GM12878 (cell line): ENCODE measurements around the gene TGFBR3. TPM values are rescaled to one million over a fixed set of nuclear protein-coding genes. Genes with fewer than 3 reads are reported as not detected.

Source experiments
- CBFB ChIP-seq: IDR thresholded peaks from 2 replicates; pipeline ENCODE4 v1.6.1; 2016; ENCODE audit warnings: antibody characterized with exemption, low read depth
- CREM ChIP-seq: IDR thresholded peaks from 2 replicates; pipeline ENCODE4 v1.6.1; 2014; ENCODE audit warnings: antibody characterized with exemption, low read depth
- MLLT1 ChIP-seq: fragments of 450-650 bp; IDR thresholded peaks from 2 replicates; pipeline ENCODE4 v1.6.1; 2016; ENCODE audit warnings: mild to moderate bottlenecking
- NFXL1 ChIP-seq: fragments of 450-650 bp; IDR thresholded peaks from 2 replicates; pipeline ENCODE4 v1.6.1; 2017; ENCODE audit warnings: antibody characterized with exemption, mild to moderate bottlenecking, borderline replicate concordance
- NFYB ChIP-seq: IDR thresholded peaks from 2 replicates; pipeline ENCODE4 v1.6.1; 2011; ENCODE audit warnings: low read depth, mild to moderate bottlenecking, low read length, improper control_type of control experiment, moderate library complexity; ENCODE audit not compliant: insufficient read depth
- PKNOX1 ChIP-seq: fragments of 450-650 bp; IDR thresholded peaks from 2 replicates; pipeline ENCODE4 v1.6.1; 2016; ENCODE audit warnings: mild to moderate bottlenecking
- POLR2AphosphoS2 ChIP-seq: IDR thresholded peaks from 2 replicates; pipeline ENCODE4 v1.6.1; 2011; ENCODE audit warnings: low read depth, mild to moderate bottlenecking, low read length, improper control_type of control experiment, moderate library complexity
- RAD21 ChIP-seq: IDR thresholded peaks from 2 replicates; pipeline ENCODE4 v1.6.1; 2011; ENCODE audit warnings: mild to moderate bottlenecking, low read depth, low read length, moderate library complexity; ENCODE audit not compliant: insufficient read depth
- RB1 ChIP-seq: fragments of 450-650 bp; formaldehyde crosslinking; IDR thresholded peaks from 2 replicates; pipeline ENCODE4 v1.6.1; 2017; ENCODE audit warnings: mild to moderate bottlenecking, borderline replicate concordance
- SMAD1 ChIP-seq: fragments of 450-650 bp; IDR thresholded peaks from 2 replicates; pipeline ENCODE4 v1.6.1; 2018; ENCODE audit warnings: mild to moderate bottlenecking, low read depth; ENCODE audit not compliant: partially characterized antibody
- SP1 ChIP-seq: IDR thresholded peaks from one replicate; pipeline ENCODE4 v1.6.1; 2011; ENCODE audit warnings: low read depth, low read length
- STAT3 ChIP-seq: IDR thresholded peaks from 2 replicates; pipeline ENCODE4 v1.6.1; 2011; ENCODE audit warnings: low read depth, low read length, improper control_type of control experiment
- USF1 ChIP-seq: IDR thresholded peaks from 2 replicates; pipeline ENCODE4 v1.6.1; 2011; ENCODE audit warnings: borderline replicate concordance, low read depth, mild to moderate bottlenecking, moderate library complexity, mixed read lengths, low read length; ENCODE audit not compliant: insufficient read depth; ENCODE audit errors: extremely low read length
- polyA plus RNA-seq, 11 experiments: library from polyadenylated mRNA; depleted of rRNA in 4 of 11; unstranded in 6 of 11; stranded (reverse) in 5 of 11; fragments of >200 nt; fragmentation: Nextera tagmentation in 4 of 11; fragmentation: Illumina TruSeq in 1 of 11; extraction: Ambion mirVana in 4 of 11; extraction: Trizol in 1 of 11; gene quantifications; 1 replicate in 1 of 11; 2 replicates in 10 of 11; pipeline versions ENCODE4 v1.2.1 to v1.2.3, GENCODE V29; 2011 to 2016; ENCODE audit warnings: inconsistent platforms in 2 of 11, missing spikeins in 2 of 11, low read depth in 1 of 11
- total RNA-seq, 4 experiments: library from RNA; depleted of rRNA in 3 of 4; stranded (reverse); fragments of >200 nt in 3 of 4; fragmentation: Illumina TruSeq in 1 of 4; extraction: Trizol in 1 of 4; gene quantifications; 2 replicates each; pipeline versions ENCODE4 v1.2.1 to v1.2.3, GENCODE V29; 2013 to 2021
- TF ChIP-seq, protein P1 (sequence below): IDR thresholded peaks from 2 replicates; pipeline ENCODE4 v1.6.1; 2011; ENCODE audit warnings: mild to moderate bottlenecking, low read depth, low read length, moderate library complexity; ENCODE audit not compliant: insufficient replicate concordance

The TGFBR3 gene
- total and polyA plus RNA-seq, 10 of the 15 experiments (the other 5 are each of a cell fraction or from before 2014, with no cell fraction given), result 2.7 to 16.5 (median 12.6) TPM

GRCh38 chr1:91885716-91886506, at the start of gene TGFBR3 (continued):
- TF ChIP-seq, protein P1, sequence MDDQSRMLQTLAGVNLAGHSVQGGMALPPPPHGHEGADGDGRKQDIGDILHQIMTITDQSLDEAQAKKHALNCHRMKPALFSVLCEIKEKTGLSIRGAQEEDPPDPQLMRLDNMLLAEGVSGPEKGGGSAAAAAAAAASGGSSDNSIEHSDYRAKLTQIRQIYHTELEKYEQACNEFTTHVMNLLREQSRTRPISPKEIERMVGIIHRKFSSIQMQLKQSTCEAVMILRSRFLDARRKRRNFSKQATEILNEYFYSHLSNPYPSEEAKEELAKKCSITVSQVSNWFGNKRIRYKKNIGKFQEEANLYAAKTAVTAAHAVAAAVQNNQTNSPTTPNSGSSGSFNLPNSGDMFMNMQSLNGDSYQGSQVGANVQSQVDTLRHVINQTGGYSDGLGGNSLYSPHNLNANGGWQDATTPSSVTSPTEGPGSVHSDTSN, result peak; percentile 85
- TF ChIP-seq CBFB (no peak), STAT3 (no peak), CREM (peak; percentile 13; the same call in 1 of the 2 replicates), POLR2AphosphoS2 (no peak), NFYB (peak; percentile 48; the same call in 1 of the 2 replicates), USF1 (no peak), SMAD1 (no peak), RB1 (no peak), SP1 (peak; percentile 9), MLLT1 (no peak), RAD21 (0 out of 2 replicates have a peak, but pooled peaks have one; percentile 24), NFXL1 (no peak), PKNOX1 (peak; percentile 93)
